Erythroblast (primary cell): ENCODE data around the gene ZNF207.
"Not testable (repeated sequence)": the region's sequence is repeated elsewhere in the genome, so short reads cannot be mapped to it uniquely, and the experiment has no call there.

Experiments used
- DNase-seq, 2 experiments: peaks; one replicate each; lab custom pipeline; 2025; lab: John Stamatoyannopoulos, UW
- GATA1 ChIP-seq: IDR thresholded peaks from 2 replicates; pipeline ENCODE4 v1.6.1; 2011; ENCODE audit warnings: low read depth, mild to moderate bottlenecking, control low read depth, low read length, moderate library complexity
- POLR2A ChIP-seq: IDR thresholded peaks from 2 replicates; pipeline ENCODE4 v1.6.1; 2011; ENCODE audit warnings: mild to moderate bottlenecking, low read length

ZNF207 gene

DNA sequence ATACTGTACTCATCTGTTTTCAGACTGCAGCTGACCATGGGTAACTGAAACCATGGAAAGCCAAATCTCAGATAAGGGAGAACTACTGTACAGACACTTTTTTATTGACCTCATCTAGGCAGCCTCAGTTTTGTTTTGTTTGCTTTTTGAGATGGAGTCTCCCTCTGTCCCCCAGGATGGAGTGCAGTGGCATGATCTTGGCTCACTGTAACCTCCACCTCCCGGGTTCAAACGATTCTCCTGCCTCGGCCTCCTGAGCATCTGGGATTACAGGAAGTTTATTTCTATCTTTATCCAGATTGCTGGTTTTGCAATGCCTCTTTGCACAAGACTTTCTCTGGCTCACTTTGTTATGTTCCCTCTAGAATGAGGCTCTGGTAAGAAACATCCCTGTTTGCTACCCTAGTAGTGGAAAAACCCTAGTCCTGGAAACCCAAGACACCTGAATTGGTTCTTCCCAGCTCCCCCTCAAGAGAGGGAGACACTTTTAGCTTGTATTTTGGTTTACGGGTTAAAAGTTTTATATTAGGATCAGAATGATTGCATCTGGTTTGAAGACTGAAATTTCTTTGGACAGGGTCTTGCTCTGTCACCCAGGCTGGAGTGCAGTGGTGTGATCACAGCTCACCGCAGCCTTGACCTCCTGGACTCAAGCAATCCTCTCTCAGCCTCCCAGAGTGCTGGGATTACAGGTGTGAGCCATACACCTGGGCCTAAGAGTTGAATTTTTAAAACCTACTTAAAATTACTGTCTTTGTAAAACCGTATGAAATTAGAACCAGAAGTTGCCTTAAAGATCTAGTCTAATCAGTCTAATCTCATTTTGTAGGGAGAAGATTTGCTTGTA, 38.9 kb downstream of the ZNF207 start:
- DNase-seq = no peak
- TF ChIP-seq POLR2A (no peak), GATA1 (no peak)

DNA sequence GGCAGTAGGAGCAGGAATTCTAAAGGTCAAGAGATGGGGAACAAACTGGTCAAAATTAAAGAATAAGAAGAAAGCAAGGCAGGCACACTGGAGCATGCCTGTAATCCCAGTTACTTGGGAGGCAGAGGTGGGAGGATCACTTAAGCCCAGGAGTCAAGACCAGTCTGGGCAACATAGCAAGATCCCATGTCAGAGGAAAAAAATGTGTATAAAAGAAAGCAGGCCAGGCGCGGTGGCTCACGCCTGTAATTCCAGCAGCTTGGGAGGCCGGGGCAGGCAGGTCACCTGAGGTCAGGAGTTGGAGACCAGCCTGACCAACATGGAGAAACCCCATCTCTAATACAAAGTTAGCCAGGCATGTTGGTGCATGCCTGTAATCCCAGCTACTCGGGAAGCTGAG, 43.9 kb downstream of the ZNF207 start:
- DNase-seq = no peak
- TF ChIP-seq POLR2A (no peak), GATA1 (no peak)

DNA sequence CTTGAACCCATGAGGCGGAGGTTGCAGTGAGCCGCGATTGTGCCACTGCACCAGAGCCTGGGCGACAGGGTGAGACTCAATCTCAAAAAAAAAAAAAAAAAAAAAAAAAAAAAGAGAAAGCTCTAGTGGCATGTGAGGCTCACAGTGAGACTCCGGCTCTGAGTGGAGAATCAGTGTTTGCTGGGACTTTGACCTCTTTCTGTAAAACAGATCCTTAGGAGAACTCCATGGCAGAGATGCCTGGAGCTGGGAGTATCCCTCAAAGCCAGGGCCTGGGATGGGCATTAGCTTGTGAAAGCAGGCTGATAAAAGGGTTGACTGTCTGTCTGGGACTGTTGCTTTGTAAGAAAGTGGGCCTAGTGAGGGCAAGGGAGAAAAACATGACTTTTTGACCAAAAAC, 46.4 kb downstream of the ZNF207 start:
- DNase-seq = no peak
- TF ChIP-seq POLR2A (no peak), GATA1 (no peak)

DNA sequence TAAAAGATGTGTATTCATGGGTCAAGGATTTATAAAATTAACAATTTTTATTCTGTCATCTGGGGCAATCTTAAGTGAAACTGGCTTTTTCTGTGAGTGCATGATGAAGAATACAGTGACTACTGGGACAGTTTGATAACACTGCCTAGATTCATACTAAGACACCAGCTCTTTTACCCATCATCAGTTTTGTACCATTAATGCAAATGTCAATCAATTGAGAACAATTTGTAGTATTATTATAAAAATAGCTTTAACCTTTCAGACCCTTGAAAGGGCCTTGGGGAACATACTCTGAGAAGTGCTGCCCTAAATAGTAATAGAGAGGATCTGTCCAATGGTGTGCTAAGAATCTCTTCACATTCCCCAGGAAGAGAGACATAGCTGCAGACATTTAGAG, 49.0 kb downstream of the ZNF207 start:
- DNase-seq = no peak
- TF ChIP-seq GATA1 (no peak), POLR2A (no peak)

DNA sequence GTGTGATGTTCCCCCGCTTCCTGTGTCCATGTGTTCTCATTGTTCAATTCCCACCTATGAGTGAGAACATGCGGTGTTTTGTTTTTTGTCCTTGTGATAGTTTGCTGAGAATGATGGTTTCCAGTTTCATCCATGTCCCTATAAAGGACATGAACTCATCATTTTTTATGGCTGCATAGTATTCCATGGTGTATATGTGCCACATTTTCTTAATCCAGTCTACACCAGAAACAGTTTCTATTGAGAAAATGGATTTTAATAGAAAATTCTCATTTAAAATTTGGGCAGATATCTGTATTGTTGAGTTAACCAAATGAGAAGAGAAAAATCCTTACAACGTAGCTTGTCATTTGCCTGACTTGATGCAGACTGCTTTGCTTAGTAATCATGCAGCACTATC, 60.1 kb downstream of the ZNF207 start:
- not testable (repeated sequence) for DNase-seq

DNA sequence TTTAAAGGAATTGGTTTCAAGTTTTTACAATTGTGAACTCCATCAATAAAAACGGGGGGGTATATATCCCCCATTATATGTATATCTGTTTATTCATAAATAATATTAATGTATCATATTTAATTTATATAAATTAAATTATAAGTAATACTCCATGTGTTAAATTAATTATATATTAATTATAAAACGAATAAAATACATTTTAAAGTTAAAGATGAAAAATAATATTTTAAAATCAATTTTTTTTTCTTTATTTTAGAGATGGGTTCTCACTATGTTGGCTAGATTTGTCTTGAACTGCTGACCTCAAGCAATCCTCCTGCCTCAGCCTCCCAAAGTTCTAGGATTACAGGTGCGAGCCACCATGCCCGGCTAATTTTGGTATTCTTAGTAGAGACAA, 76.9 kb downstream of the ZNF207 start:
- DNase-seq = no peak
- TF ChIP-seq GATA1 (no peak), POLR2A (no peak)

DNA sequence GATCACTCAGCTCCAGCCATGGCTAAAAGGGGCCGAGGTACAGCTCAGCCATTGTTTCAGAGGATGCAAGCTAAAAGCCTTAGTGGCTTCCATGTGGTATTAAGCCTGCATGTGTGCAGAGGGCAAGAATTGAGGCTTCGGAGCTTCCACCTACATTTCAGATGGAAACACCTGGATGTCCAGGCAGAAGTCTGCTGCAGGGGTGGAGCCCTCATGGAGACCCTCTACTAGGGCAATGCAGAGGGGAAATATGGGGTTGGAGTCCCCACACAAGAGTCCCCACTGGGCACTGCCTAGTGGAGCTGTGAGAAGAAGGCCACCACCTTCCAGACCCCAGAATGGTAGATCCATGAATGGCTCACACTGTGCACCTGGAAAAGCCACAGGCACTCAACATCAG, 79.6 kb downstream of the ZNF207 start:
- no peak for DNase-seq
- TF ChIP-seq POLR2A = no peak
